Neuron (in vitro differentiated cells): Measurements from ENCODE around the gene ACOT9.
"Not testable (repeated sequence)": the region's sequence is repeated elsewhere in the genome, so short reads cannot be mapped to it uniquely, and the experiment has no call there.

Experiments
- H2AFZ ChIP-seq: one replicate; pipeline ENCODE4 v1.6.1; 2013; ENCODE audit warnings: low read depth, mild to moderate bottlenecking, inconsistent platforms, low read length, moderate library complexity
- H3K27me3 ChIP-seq: one replicate; pipeline ENCODE4 v1.6.1; 2013; ENCODE audit warnings: low read length; ENCODE audit not compliant: insufficient read depth
- H3K36me3 ChIP-seq: one replicate; pipeline ENCODE4 v1.6.1; 2013; ENCODE audit warnings: low read length; ENCODE audit not compliant: insufficient read depth
- H3K4me1 ChIP-seq: one replicate; pipeline ENCODE4 v1.6.1; 2013; ENCODE audit warnings: low read length; ENCODE audit not compliant: insufficient read depth
- H3K4me3 ChIP-seq: 2 replicates; pipeline ENCODE4 v1.5.1; 2013; ENCODE audit warnings: mild to moderate bottlenecking, low read length, moderate library complexity
- H3K9me3 ChIP-seq: one replicate; pipeline ENCODE4 v1.6.1; 2013; ENCODE audit warnings: low read length

ACOT9 gene

GRCh38 chrX:23782455-23782854 is 39.4 kb upstream of the ACOT9 start:
- H3K4me1 ChIP-seq, result no peaks in the 10 kb centered on the region
- H2AFZ ChIP-seq, result peak overlapping the region; percentile 87
- H3K27me3 ChIP-seq, result no peaks in the 10 kb centered on the region
- H3K36me3 ChIP-seq, result no peaks in the 10 kb centered on the region
- peak overlapping the region; percentile 44 for H3K4me3 ChIP-seq
- no peaks in the 10 kb centered on the region for H3K9me3 ChIP-seq

- no peaks in the 10 kb centered on the region for H3K9me3 ChIP-seq
- no peaks in the 10 kb centered on the region for H3K27me3 ChIP-seq
- H3K36me3 ChIP-seq, result no peaks in the 10 kb centered on the region
- no peak overlapping the region for H3K4me3 ChIP-seq
- H3K4me1 ChIP-seq, result no peaks in the 10 kb centered on the region
- no peak overlapping the region for H2AFZ ChIP-seq
These were observed 35.9 kb upstream of the ACOT9 start for GRCh38 chrX:23779025-23779424.

GRCh38 chrX:23776363-23776762 is 33.3 kb upstream of the ACOT9 start:
- Histone ChIP-seq H3K4me1 (no peaks in the 10 kb centered on the region), H3K36me3 (no peaks in the 10 kb centered on the region), H3K9me3 (no peaks in the 10 kb centered on the region), H2AFZ (no peak overlapping the region), H3K27me3 (no peaks in the 10 kb centered on the region), H3K4me3 (no peak overlapping the region)

DNA sequence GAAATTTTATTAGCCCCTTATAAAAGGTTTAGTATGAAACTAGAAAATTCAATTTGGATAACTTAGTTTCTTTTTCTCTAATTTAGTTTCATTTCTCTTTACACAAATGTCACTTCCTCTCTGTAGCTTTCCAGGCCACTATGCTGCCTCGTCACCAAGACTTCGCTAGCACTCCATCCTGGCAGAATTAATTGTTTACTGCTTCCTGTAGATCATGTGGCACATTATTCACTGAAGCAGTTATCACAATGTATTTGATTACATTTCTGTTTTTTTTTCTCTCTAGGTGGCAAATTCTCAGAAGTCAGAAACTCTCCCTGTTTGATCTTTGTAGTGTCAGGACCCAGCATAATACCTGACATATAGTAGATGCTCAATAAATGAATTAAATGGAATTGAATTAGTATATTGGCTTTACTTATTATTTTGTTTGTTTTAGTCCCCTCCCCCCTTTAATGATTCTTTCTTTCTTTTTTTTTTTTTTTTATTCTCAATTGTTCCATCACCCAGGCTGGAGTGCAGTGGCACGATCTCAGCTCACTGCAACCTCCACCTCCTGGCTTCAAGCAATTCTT is 30.6 kb upstream of the ACOT9 start:
- Histone ChIP-seq H3K4me3 (no peak overlapping the region), H3K9me3 (no peaks in the 10 kb centered on the region), H3K27me3 (no peaks in the 10 kb centered on the region), H2AFZ (no peak overlapping the region), H3K4me1 (no peaks in the 10 kb centered on the region), H3K36me3 (no peaks in the 10 kb centered on the region)

GRCh38 chrX:23771086-23771485 is 28.0 kb upstream of the ACOT9 start:
- not testable (repeated sequence) for H3K27me3 ChIP-seq, H3K4me3 ChIP-seq, H3K4me1 ChIP-seq, H3K36me3 ChIP-seq, H2AFZ ChIP-seq, H3K9me3 ChIP-seq

DNA sequence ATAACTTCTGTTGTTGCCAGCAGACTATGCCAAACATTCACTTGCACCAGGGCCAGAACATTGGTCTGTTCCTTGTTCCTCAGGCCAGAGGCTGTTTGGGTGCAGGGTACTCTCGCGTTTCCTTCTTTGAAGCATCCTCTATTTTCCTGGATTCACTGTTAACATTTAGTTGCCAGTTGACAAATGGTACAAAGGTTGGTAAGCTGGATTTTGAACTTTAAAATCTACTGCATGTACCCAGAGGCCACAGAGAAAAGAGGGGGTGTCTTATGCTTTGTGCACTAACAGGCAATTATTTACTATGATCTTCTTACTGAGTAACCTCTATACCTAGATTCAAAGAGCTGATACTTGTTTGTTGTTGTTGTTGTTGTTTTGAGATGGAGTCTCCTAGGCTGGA is 27.1 kb upstream of the ACOT9 start:
- Histone ChIP-seq H3K9me3 (no peaks in the 10 kb centered on the region), H3K36me3 (no peaks in the 10 kb centered on the region), H3K27me3 (no peaks in the 10 kb centered on the region), H3K4me1 (no peaks in the 10 kb centered on the region), H3K4me3 (no peak overlapping the region), H2AFZ (no peak overlapping the region)

- Histone ChIP-seq H3K4me1 (no peaks in the 10 kb centered on the region), H3K4me3 (no peak overlapping the region), H3K9me3 (no peaks in the 10 kb centered on the region), H3K27me3 (no peaks in the 10 kb centered on the region), H2AFZ (no peak overlapping the region), H3K36me3 (no peaks in the 10 kb centered on the region)
These were observed 23.8 kb upstream of the ACOT9 start for GRCh38 chrX:23766650-23767551.

DNA sequence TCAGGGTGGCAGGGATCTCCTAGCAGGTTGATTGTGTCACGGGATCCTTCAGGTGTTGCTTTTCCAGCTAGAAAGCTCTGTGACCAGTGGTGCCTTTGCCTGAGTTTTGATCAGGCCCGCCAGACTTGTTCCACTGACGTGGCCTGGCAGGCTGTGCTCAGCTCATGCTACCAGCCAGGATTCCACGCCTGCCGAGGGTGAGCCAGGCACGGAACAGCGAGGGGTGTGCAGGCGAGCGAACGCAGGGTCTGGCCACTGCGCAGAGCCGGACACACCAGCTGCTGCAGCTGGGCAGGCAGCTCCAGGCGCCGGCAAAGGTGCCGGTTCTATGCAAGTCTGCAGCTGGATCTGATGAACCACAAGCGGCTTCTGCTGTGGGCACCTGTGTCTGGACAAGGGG is 22.8 kb upstream of the ACOT9 start:
- H3K9me3 ChIP-seq, result no peaks in the 10 kb centered on the region
- H3K4me3 ChIP-seq, result no peak overlapping the region
- no peaks in the 10 kb centered on the region for H3K36me3 ChIP-seq
- H2AFZ ChIP-seq, result no peak overlapping the region
- no peaks in the 10 kb centered on the region for H3K27me3 ChIP-seq
- H3K4me1 ChIP-seq, result no peaks in the 10 kb centered on the region

DNA sequence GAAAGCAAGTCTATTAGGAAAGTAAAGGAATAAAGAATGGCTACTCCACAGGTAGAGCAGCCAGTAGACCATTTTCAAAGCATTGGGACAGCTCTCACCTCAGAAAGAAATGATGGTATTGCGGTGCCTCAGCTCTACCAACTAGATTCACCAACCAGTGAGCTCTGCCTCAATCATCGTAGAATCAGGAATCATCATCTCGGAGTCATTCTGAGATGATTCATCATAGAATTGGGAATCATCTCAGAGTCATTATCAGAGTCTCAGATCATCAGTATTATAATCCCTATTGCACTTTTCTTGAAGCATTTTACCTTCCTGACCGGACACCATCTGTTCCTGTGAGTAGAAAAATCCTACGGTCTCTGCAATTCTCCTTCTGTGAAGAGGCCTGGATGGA is 22.4 kb upstream of the ACOT9 start:
- no peak overlapping the region for H3K4me3 ChIP-seq
- no peaks in the 10 kb centered on the region for H3K36me3 ChIP-seq
- no peaks in the 10 kb centered on the region for H3K9me3 ChIP-seq
- H3K4me1 ChIP-seq, result no peaks in the 10 kb centered on the region
- no peak overlapping the region for H2AFZ ChIP-seq
- no peaks in the 10 kb centered on the region for H3K27me3 ChIP-seq

- no peaks in the 10 kb centered on the region for H3K27me3 ChIP-seq
- H3K36me3 ChIP-seq, result no peaks in the 10 kb centered on the region
- no peak overlapping the region for H2AFZ ChIP-seq
- no peaks in the 10 kb centered on the region for H3K9me3 ChIP-seq
- H3K4me1 ChIP-seq, result no peaks in the 10 kb centered on the region
- no peak overlapping the region for H3K4me3 ChIP-seq
These were observed 21.3 kb upstream of the ACOT9 start for GRCh38 chrX:23764188-23764984.

GRCh38 chrX:23759821-23760220 is 16.7 kb upstream of the ACOT9 start:
- no peak overlapping the region for H3K4me3 ChIP-seq
- no peaks in the 10 kb centered on the region for H3K9me3 ChIP-seq
- no peak overlapping the region for H2AFZ ChIP-seq
- no peaks in the 10 kb centered on the region for H3K4me1 ChIP-seq
- H3K27me3 ChIP-seq, result no peaks in the 10 kb centered on the region
- no peaks in the 10 kb centered on the region for H3K36me3 ChIP-seq

- no peak overlapping the region for H3K4me3 ChIP-seq
- no peak overlapping the region for H2AFZ ChIP-seq
- no peaks in the 10 kb centered on the region for H3K27me3 ChIP-seq
- H3K4me1 ChIP-seq, result no peaks in the 10 kb centered on the region
- no peaks in the 10 kb centered on the region for H3K9me3 ChIP-seq
- H3K36me3 ChIP-seq, result no peaks in the 10 kb centered on the region
These were observed 13.1 kb upstream of the ACOT9 start for GRCh38 chrX:23756165-23756564.

GRCh38 chrX:23754664-23755063 is 11.6 kb upstream of the ACOT9 start:
- Histone ChIP-seq H3K4me1 (no peaks in the 10 kb centered on the region), H3K36me3 (no peaks in the 10 kb centered on the region), H2AFZ (no peak overlapping the region), H3K4me3 (no peak overlapping the region), H3K9me3 (no peaks in the 10 kb centered on the region), H3K27me3 (no peaks in the 10 kb centered on the region)
